ENCODE measurements around the gene SPOCK1.
"Not testable (repeated sequence)": the region's sequence is repeated elsewhere in the genome, so short reads cannot be mapped to it uniquely, and the experiment has no call there.

Gene SPOCK1

DNA sequence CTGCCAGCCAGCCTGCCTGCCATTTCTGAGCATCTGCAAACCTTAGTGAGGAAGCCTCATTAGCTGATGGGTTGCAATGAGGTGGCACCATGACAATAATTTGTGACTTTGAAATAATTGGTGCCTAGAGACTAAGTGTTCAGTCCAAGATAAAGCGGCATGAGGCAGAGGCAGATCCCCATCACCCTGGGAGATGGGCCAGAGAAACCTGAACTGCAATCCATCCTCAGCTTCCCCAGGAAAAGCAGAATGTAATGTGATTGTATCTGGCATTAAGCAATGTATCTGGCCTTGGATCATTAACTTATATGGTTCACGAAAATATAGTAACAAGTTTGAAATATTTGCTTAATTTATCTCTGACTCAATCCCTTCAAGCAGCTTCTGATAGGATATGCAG, 101.0 kb downstream of the SPOCK1 start:
- FAIRE-seq (no peak), DNase-seq (ENCODE audit: low spot score) (no peak)

DNA sequence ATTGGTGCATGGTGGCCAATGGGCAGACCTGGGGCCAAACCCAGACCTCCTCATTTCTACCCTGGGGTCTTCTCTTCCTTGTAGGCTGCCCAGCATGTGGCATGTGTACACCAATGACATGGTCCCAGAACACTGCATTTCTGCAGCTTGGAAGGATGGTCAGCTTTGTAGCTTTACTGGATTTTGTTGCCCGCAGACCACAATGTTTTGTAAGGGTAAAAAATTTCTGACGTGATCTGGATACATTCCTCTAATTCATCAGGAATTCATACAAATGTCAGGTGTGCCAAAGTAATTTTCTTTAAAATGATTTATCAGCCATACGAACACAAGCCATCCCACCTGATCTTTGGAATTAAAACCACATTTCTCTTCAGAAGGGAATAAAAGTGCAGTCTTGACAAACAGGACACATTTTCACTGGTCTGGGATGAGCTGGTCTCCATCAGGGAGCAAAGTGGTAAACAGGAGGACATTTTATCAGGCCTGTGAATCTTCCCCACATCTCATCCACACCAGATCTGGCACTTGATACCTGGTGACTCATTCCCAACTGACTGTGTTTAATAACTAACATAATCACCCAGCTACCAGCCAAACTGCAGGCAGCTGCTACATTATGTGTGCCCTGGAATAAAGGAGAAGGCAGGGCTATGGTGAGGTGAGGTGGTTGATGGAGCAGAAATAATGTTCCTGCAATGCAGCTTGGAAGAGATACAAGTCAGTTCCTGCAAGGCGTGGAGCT, 103.9 kb downstream of the SPOCK1 start:
- DNase-seq (ENCODE audit: low spot score) = peak; percentile 94

DNA sequence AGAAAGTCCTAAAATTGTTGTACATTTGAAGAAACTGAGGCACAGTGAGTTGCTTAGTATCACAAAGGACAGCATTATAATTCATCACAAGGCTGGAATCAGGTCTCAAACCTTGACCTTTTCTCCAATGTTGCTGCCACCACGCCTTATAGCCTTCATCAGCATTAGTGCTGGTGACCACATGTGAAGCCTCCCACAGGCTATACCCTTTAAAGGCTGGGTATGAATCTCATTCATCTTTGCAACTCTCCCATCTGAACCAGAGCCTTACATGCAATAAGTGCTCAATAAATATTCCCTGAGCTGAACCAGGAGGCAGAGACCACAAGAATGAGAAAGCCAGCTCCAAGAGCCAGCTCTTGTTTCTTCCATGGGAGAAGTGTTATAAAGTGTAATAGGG, 104.7 kb downstream of the SPOCK1 start:
- no peak for DNase-seq (ENCODE audit: low spot score)
- FAIRE-seq = no peak

More for the DNA sequence above, 103.9 kb downstream of the SPOCK1 start:
- peak; percentile 98 for FAIRE-seq

DNA sequence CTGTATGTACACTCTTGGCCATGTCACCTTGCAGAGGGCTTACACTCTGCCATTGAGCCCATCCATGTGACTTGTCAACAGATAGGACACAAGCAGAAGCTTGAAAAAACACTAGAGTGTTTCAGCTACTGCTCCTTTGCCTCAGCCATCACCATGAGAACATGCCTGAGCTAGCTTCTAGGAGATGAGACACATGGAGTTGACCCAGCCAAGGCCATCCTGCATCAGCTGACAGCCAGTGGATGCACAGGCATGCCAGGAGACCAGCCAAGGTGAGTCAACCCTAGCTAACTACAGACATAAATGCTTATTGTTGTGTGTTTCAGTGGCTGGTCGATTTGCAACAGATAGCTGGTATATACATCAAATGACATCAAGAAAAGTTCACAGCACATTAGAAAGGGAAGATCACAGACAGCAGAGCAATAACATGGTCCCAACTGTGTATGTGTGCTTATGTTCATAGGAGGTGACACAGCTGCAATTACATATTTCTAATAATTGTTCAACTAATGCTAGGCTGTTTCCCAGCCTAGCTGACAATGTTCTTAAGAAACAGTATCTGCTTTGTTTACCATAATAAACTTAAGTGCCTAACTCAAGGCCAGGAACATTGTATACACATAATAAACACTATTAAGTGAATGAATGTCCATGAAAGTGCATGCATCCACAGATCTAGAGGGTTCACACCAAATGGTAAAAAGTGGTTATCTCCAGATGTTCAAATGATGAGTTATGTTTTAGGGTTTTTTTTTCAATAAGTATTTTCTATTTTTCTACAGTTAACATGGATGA, 105.7 kb downstream of the SPOCK1 start:
- no peak for FAIRE-seq
- peak; percentile 46 for DNase-seq (ENCODE audit: low spot score)

DNA sequence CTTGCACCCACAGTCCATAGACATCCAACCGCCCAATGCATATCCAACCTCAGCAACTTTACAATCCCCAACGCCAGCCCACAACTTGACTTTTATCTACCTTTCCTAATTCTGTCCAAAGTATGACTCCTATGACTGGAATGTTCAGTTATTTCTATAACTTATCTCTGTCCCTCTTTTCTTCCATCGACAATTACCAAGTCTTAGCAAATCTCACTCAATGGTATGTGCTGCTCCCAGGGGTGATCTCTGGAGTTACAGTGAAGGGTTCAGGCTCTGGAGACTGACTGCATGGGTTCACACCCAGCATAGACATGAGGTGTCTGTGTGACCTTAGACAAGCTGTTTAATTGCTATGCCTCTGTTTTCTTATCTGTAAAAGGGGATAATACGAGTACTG, 106.9 kb downstream of the SPOCK1 start:
- FAIRE-seq = no peak
- DNase-seq (ENCODE audit: low spot score) = no peak

DNA sequence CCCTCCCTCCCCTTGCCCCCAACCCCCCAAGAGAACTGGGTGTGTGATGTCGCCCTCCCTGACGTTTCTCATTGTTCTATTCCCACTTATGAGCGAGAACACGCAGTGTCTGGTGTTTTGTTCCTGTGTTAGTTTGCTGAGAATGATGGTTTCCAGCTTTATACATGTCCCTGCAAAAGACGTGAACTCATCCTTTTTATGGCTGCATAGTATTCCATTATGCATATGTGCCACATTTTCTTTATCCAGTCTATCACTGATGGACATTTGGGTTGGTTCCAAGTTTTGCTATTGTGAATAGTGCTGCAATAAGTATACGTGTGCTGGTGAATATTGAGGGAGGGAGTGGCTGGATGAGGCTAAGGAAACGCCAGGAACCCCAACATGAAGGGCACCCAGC, 108.1 kb downstream of the SPOCK1 start:
- DNase-seq (ENCODE audit: low spot score); FAIRE-seq: not testable (repeated sequence)

DNA sequence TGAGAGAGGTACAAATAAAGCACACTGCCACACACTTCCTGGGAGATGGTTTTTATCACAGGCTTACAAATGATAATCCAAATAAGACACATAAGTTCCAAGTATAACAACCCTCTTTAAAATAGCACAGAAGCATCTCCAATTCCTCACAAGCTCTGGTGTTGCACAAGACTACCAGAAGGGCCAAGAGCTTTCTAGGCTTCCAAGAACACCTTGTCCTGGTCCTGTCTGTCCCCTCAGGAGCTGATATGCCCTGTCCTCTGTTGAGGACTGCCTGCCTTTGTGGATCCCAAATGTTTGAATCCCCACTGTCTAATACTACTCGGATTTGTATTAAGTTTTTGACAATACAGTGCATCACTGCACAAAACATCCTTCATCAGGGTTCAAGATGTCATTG, 110.1 kb downstream of the SPOCK1 start:
- FAIRE-seq = no peak
- DNase-seq (ENCODE audit: low spot score) = no peak

DNA sequence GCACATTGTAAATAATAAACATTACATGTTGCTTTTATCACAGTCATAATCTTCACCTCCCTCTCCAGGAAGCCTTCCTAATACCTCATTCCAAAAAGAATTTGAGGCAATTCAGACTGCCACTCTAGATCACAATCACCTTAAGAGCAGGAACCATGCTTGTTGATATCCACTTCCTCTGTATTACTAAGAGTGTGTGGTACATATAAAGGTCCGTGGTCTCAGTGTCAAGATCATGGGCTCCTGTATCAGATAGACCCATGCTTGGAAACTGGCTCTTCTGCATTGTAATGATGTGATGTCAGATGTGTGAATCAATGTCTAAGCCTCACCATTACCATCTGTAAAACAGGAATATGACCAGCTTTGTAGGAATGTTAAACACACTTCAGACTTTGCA, 114.1 kb downstream of the SPOCK1 start:
- FAIRE-seq = no peak
- DNase-seq (ENCODE audit: low spot score) = no peak

DNA sequence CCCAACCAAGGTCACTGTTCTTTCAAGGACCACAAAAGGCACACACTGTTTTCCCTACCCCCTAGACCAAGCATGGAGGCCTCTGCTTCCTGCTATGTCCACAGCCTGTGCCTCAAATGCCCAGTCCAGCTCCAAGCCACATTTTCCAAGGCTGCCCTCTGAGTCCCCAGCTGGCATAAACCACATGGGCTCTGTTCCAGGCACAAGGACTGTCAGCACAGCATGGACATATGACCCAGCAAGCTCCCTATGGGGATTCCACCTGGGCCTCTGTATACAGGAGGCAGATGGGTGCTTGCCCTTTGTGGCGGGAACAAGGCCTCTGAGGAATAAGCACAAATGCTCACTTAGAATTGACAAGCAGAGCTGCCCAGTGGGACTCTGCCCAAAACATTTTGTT, 115.2 kb downstream of the SPOCK1 start:
- no peak for FAIRE-seq
- DNase-seq (ENCODE audit: low spot score) = no peak

DNA sequence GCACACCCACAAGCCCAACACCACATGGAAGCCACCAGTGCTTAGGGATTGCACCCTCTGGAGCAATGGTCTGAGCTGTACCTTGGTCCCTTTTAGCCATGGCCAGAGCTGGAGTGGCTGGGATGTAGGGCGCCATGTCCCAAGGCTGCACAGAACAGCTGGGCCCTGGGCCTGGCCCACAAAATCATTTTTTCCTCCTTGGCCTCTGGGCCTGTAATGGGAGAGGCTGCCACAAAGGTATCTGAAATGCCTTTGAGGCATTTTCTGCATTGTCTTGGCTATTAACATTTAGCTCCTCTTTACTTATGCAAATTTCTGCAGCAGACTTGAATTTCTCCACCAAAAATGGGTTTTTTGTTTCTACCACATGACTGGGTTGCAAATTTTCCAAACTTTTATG, 117.6 kb downstream of the SPOCK1 start:
- FAIRE-seq = no peak
- no peak for DNase-seq (ENCODE audit: low spot score)

DNA sequence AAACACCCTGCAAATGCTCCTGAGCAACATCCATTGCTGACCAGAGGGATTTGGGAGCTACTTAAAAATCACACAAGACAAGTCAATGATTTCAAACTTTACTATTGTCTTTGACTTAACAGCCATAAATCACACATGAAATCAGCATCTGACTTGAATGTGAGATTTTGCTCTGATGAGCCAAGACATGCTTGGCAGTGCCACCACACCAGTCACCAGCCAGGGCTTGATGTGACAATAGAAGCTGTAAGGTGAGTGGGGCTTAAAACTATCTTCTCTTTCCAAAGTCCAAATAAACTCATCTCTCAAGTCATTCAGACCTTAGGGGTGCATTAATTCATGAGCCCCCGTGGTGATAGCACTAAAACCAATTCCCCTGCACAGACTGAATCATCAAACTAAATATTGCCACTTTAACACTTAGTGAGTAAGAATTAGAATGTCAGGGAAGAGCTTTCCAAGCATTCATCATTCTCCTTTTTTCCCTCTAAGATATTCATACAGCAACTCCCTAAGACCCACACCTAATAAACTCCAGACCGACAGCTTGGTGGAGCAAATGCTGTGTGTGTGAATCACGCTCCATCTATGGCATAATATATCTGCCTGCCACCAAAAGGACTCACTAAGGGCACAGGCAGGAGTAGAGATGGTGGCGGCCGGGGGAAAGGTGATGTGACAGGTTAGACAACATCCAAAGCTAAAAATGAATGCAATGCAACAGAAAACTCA, 119.4 kb downstream of the SPOCK1 start:
- FAIRE-seq (no peak), DNase-seq (ENCODE audit: low spot score) (no peak)

DNA sequence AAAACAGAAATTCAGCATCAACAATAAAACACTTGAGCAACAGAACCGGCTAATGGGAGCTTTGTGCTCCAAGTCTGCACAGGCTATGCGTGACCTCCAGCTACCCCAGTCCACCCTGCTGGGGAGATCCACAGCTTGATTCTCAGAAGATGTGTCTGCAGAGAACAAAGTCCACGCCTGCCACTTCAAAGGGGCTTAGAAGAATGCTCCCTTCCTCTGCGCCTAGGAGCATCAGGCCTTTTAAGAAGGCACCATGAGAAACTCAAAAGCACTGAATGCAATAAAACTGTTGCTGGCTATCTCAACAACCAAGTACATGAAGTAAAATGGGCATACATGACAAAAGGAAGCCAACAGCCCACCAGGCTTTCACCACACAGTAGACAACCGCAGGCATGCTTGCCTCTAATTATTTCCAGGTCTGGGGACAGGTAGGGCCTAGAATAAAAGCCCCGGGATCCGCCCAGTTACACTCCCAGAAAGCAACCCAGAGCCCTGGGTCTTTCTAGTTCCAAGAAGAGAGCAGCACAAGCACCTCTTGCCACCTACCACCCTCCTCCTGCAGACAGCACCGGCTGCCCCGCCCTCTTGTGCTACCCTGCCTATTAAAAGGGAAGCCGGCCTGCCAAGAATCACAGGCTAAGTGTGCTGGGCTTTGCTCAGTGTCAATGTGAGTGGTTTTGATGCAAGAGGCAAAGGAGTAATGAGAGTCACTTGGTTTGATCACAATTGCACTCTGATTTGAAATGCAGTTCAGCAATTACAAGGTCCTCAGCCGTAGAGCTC, 123.2 kb downstream of the SPOCK1 start:
- DNase-seq (ENCODE audit: low spot score) (no peak), FAIRE-seq (no peak)

DNA sequence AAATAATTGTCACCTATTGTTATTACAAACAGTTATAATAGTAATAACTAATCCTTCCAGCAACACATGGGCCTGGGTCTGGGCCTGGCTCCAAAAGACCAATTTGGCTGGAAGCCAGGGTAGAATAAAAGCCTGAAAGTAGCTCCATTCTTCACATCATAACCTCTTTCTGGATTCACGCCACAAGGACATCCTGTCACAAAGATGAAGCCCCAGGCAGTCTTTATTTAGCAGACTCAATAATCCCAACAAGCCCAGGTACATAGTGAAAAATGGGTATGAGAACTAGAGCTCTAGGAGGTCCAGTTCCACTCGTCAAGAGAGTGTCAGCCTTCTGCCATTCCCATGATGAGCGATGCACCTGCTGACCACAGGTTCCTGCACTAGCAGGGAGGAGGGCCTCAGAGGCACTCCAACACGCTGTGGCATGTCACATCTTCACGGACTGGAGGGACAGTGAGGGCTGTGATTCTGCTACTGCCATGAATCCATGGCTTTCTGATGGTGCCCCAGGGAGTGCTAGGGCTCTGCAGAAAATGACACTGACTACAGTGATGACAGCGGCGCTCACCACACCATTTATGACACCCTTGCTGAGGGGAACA, 124.9 kb downstream of the SPOCK1 start:
- DNase-seq (ENCODE audit: low spot score) (no peak), FAIRE-seq (no peak)

DNA sequence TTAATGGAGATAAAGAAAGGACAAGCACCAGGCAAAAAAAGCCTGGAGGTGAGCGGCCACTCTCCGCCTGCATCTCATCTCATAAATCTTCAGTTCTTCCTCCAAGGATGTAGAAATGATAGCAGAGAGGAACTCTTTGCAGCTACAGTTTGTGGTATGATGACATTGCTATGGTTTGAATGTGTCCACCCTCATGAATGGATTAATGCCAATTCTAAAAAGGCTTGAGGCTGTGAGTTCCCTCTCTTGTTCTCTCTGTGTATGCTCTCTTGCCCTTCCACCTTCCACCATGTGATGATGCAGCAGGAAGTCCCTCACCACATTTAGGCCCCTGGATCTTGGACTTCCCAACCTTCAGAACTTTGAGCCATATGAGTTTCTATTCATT, 126.4 kb downstream of the SPOCK1 start:
- FAIRE-seq = no peak
- DNase-seq (ENCODE audit: low spot score) = no peak

DNA sequence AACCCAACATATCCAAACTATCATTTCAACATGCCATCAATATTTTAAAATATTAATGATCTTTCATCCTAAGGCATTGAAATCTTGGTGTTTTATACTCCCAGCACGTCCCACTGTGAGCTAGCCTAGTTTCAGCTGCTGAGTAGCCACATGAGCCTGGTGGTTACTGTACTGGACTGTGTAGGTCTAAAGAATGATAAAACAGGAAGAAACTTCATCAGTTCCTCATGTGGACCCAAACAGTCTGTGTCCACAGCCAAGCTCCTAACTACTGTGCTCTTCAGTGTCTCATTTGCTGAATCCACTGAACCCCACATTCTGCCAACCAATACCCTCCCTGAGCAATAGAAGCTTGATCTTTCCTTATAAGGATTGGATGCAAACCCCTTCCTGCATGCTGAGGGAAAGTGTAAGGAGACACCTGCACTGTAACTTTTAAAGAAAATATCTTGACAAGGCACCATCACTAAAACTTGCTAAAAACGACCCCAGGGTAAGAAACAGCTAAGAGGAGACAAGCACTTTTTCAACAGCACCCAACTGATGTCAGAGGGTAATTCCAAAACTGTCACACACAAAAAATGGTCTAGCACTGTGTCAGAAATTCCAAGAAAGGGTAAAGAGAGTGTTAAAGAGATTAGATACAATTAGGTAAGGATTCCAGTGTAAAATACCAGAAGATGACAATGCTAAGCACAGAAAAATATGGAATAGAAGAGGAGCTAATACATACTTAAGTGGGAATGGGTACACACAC, 126.9 kb downstream of the SPOCK1 start:
- no peak for FAIRE-seq

DNA sequence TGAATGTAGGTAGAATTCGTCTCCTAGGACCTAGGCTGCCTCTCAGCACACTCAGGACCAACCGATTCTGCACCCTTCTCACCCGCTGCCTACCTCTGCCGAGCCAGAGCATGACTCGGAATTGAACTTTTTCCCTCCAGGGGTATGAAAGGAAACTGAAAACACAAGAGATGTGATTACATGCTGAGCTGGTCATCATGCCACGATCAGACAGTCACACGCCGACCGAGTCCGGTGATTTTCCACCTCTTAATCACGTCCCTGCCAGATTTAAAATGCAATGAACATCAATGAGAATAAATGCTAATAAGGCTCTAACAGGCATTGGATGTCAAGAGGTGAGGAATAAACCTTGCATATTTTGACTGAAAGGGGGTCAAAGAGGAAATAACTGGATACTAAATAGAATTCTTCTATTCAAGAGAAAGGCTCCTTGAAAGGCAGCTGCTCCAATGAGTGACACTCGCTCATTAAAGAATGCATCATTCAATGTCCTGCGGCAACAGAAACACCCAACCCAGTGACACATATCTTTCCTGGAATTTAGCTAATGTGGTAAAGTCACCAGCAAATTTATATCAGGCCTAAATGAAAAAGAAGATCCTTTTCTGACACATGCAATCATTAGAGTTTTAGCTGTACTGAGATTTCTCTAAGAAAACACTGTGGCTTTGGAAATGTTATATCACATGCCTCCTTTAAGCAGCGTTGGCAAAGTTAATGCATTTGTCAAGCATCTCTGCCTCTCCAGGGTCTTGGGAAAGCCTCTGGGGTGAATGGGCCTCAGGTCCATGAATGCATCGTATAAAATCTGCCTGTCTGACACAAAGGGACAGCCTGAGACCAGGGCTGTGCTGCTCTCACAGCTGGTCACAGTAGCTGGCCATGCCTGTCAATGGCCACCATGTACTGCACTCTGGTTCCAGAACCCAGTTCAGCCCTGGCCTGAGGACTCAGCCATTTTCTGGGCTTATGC, 128.7 kb downstream of the SPOCK1 start:
- peak; percentile 57 for DNase-seq (ENCODE audit: low spot score)
- peak; percentile 73 for FAIRE-seq

More for the DNA sequence above, 126.9 kb downstream of the SPOCK1 start:
- DNase-seq (ENCODE audit: low spot score) = no peak

DNA sequence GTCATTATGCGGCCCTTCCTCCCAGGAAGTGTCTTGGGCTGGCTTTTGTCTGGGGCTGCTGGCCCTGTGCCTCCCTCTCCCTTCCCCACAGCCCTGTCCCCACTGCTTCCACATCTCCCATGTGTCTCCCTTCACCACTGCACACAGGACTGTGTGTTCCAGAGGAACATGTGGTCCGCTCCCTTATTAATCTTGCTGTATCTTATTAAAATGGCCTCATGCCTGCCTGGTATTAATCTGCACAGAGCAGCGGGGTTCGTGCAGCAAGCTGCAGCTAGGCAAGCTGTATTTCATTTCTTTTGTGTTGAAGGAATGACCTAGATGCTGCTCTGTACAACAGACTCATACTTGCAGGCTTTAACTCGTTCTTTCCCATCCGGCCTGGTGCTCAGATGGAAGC, 130.5 kb downstream of the SPOCK1 start:
- DNase-seq (ENCODE audit: low spot score) (no peak), FAIRE-seq (no peak)

DNA sequence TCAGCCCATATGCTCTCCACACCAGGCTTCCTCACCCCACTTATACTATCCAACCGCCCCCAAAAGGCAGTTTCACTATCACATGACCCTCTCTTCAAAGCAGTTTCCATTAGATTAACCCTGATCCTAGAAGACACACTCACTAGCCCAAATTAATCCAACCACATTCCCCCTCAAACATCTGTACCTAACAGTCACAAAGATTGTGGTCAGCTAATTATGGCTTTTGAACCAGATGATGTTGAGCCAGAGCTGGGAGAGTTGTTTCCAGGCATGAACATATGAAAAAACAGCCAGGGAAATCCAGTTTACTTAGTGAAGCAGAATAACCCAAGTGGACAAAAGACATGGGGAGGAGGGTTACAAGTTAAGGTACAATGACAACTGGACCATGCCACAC, 131.2 kb downstream of the SPOCK1 start:
- no peak for DNase-seq (ENCODE audit: low spot score)
- no peak for FAIRE-seq

DNA sequence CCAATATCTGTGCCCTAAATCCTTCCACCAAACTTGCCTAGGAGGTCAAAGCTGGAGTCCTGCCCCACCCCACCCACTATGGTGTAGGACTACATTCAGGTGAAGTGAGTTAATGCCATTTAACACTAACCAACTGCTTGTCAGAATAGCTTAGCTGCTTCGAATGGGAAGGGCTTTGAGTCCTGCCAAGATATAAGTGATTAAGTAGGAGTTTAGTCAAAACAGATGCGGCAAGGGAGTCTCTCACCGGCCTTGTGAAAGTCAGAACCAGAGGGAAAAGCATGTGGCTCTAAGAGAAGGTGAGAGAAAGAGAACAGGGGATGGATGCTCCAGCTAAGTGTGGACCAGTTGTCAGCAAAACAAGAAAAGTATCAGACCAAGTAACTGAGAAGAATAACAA, 132.6 kb downstream of the SPOCK1 start:
- no peak for FAIRE-seq
- DNase-seq (ENCODE audit: low spot score) = no peak
